Mesodermal cell (in vitro differentiated cells): Measurements from ENCODE around the gene PCBP3.

Experiments used
- H3K27ac ChIP-seq: 2 replicates; pipeline ENCODE4 v1.7.0; 2013; ENCODE audit warnings: mild to moderate bottlenecking, low read depth, low read length, moderate library complexity; ENCODE audit not compliant: severe bottlenecking
- H3K36me3 ChIP-seq: 2 replicates; pipeline ENCODE4 v1.7.1; 2013; ENCODE audit warnings: mild to moderate bottlenecking, low read length, moderate library complexity; ENCODE audit not compliant: control insufficient read depth, insufficient read depth
- H3K4me1 ChIP-seq: one replicate; pipeline ENCODE4 v1.7.1; 2013; ENCODE audit warnings: mild to moderate bottlenecking, low read length; ENCODE audit not compliant: insufficient read depth, control insufficient read depth, poor library complexity, severe bottlenecking
- H3K4me3 ChIP-seq: 2 replicates; pipeline ENCODE4 v1.7.0; 2013; ENCODE audit warnings: low read length, control low read depth, mild to moderate bottlenecking; ENCODE audit not compliant: insufficient read depth, poor library complexity, severe bottlenecking; ENCODE audit errors: extremely low read depth
- H3K9me3 ChIP-seq: 2 replicates; pipeline ENCODE4 v1.7.1; 2013; ENCODE audit warnings: mild to moderate bottlenecking, low read length, moderate library complexity; ENCODE audit not compliant: control insufficient read depth
- WGBS, 2 experiments: methylation state at CpG; one replicate each; pipeline ENCODE4 v1.1.5; 2013; ENCODE audit warnings: missing lambda C conversion rate in 2 of 2; ENCODE audit not compliant: insufficient coverage in 2 of 2; 5-methylcytosine and 5-hydroxymethylcytosine counted together

The PCBP3 gene

GRCh38 chr21:45909238-45909988 lies 265.9 kb downstream of the PCBP3 start:
- 90 to 98% methylated on average over 9 to 10 of the region's 23 CpGs for WGBS, 2 experiments
- Histone ChIP-seq H3K27ac (no peak overlapping the region), H3K4me1 (no peaks in the 10 kb centered on the region), H3K4me3 (no peak overlapping the region), H3K9me3 (no peaks in the 10 kb centered on the region), H3K36me3 (no peaks in the 10 kb centered on the region)

GRCh38 chr21:45910155-45910547 lies 266.6 kb downstream of the PCBP3 start:
- H3K4me1 ChIP-seq = no peaks in the 10 kb centered on the region
- no peaks in the 10 kb centered on the region for H3K9me3 ChIP-seq
- no peak overlapping the region for H3K4me3 ChIP-seq
- H3K27ac ChIP-seq = no peak overlapping the region
- WGBS, 2 experiments = 80 to 93% methylated on average over 2 to 3 of the region's 5 CpGs
- H3K36me3 ChIP-seq = no peaks in the 10 kb centered on the region

- WGBS, 2 experiments = 94 to 99% methylated on average over 19 to 27 of the region's 28 CpGs
- Histone ChIP-seq H3K36me3 (no peaks in the 10 kb centered on the region), H3K4me3 (no peak overlapping the region), H3K27ac (no peak overlapping the region), H3K9me3 (no peaks in the 10 kb centered on the region), H3K4me1 (no peaks in the 10 kb centered on the region)
Measured at GRCh38 chr21:45910548-45911221, 267.2 kb downstream of the PCBP3 start.

GRCh38 chr21:45911806-45912325 lies 268.3 kb downstream of the PCBP3 start:
- Histone ChIP-seq H3K4me3 (no peak overlapping the region), H3K4me1 (no peaks in the 10 kb centered on the region), H3K9me3 (no peaks in the 10 kb centered on the region), H3K27ac (no peak overlapping the region), H3K36me3 (no peaks in the 10 kb centered on the region)
- 90 to 96% methylated on average over 13 of the region's 15 CpGs for WGBS, 2 experiments

- Histone ChIP-seq H3K4me3 (no peak overlapping the region), H3K36me3 (no peaks in the 10 kb centered on the region), H3K9me3 (no peaks in the 10 kb centered on the region), H3K27ac (no peak overlapping the region), H3K4me1 (no peaks in the 10 kb centered on the region)
- WGBS, 2 experiments = 91 to 94% methylated on average over 11 to 13 of the region's 16 CpGs
Measured at GRCh38 chr21:45912611-45913417, 269.3 kb downstream of the PCBP3 start.

- 57 to 88% methylated on average over 5 of the region's 10 CpGs for WGBS, 2 experiments
- Histone ChIP-seq H3K4me3 (no peak overlapping the region), H3K27ac (no peak overlapping the region), H3K36me3 (no peaks in the 10 kb centered on the region), H3K4me1 (no peaks in the 10 kb centered on the region), H3K9me3 (no peaks in the 10 kb centered on the region)
Measured at GRCh38 chr21:45913418-45913765, 269.9 kb downstream of the PCBP3 start.

GRCh38 chr21:45913886-45914285 lies 270.4 kb downstream of the PCBP3 start:
- H3K27ac ChIP-seq = no peak overlapping the region
- H3K36me3 ChIP-seq = no peaks in the 10 kb centered on the region
- H3K4me1 ChIP-seq = no peaks in the 10 kb centered on the region
- 91 to 93% methylated on average over 20 to 22 of the region's 22 CpGs for WGBS, 2 experiments
- no peak overlapping the region for H3K4me3 ChIP-seq
- H3K9me3 ChIP-seq = no peaks in the 10 kb centered on the region

- 85 to 94% methylated on average over 18 to 20 of the region's 22 CpGs for WGBS, 2 experiments
Measured at GRCh38 chr21:45914321-45914845, 270.9 kb downstream of the PCBP3 start.

GRCh38 chr21:45916011-45916840 lies 272.7 kb downstream of the PCBP3 start:
- WGBS, 2 experiments = 90 to 91% methylated on average over 17 to 23 of the region's 25 CpGs
- Histone ChIP-seq H3K4me3 (no peak overlapping the region), H3K27ac (no peak overlapping the region)

More at GRCh38 chr21:45914321-45914845, 270.9 kb downstream of the PCBP3 start:
- Histone ChIP-seq H3K4me1 (no peaks in the 10 kb centered on the region), H3K36me3 (no peaks in the 10 kb centered on the region), H3K4me3 (no peak overlapping the region), H3K27ac (no peak overlapping the region), H3K9me3 (no peaks in the 10 kb centered on the region)

GRCh38 chr21:45917241-45917640 lies 273.7 kb downstream of the PCBP3 start:
- Histone ChIP-seq H3K4me1 (no peaks in the 10 kb centered on the region), H3K9me3 (no peaks in the 10 kb centered on the region), H3K4me3 (no peak overlapping the region), H3K27ac (no peak overlapping the region), H3K36me3 (no peaks in the 10 kb centered on the region)
- 83 to 86% methylated on average over 11 to 12 of the region's 13 CpGs for whole genome bisulfite sequencing, 2 experiments

More at GRCh38 chr21:45916011-45916840, 272.7 kb downstream of the PCBP3 start:
- Histone ChIP-seq H3K9me3 (no peaks in the 10 kb centered on the region), H3K4me1 (no peaks in the 10 kb centered on the region), H3K36me3 (no peaks in the 10 kb centered on the region)
